ENCODE data around the gene ELOF1. TPM values are rescaled to one million over a fixed set of nuclear protein-coding genes. Genes with fewer than 3 reads are reported as not detected.

The ELOF1 gene
- total and polyA plus RNA-seq, 2 of the 13 experiments (the other 11 are each of a cell fraction or from before 2014, with no cell fraction given) = 14.5 to 43.2 TPM

DNA sequence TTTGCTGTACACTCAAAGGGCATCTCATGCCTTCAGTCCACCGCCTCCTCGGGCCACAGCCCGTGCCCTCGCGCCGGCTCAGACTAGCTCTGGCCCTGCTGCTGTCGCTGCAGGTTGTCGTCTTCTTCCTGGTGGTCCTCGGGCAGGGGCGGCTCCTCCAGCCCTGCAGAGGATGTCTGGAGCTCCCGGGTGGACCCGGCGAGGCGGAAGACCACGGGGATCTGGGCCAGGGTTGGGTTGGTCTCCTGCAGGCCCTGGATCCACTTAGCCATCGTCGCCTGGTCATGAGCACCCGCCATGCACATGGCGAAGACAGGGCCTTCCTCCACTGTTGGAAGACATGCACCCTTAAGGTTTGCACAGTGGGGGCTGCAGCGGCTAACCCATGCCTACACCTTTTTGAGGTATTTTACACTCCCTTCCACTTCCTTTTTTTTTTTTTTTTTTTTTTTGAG, 52.9 kb downstream of the ELOF1 start (continued):
- TF ChIP-seq, protein P1, sequence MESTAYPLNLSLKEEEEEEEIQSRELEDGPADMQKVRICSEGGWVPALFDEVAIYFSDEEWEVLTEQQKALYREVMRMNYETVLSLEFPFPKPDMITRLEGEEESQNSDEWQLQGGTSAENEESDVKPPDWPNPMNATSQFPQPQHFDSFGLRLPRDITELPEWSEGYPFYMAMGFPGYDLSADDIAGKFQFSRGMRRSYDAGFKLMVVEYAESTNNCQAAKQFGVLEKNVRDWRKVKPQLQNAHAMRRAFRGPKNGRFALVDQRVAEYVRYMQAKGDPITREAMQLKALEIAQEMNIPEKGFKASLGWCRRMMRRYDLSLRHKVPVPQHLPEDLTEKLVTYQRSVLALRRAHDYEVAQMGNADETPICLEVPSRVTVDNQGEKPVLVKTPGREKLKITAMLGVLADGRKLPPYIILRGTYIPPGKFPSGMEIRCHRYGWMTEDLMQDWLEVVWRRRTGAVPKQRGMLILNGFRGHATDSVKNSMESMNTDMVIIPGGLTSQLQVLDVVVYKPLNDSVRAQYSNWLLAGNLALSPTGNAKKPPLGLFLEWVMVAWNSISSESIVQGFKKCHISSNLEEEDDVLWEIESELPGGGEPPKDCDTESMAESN (CRISPR knock-in tag; conservative IDR thresholded peaks at IDR 0.05) = no peak
- TF ChIP-seq, protein P2, sequence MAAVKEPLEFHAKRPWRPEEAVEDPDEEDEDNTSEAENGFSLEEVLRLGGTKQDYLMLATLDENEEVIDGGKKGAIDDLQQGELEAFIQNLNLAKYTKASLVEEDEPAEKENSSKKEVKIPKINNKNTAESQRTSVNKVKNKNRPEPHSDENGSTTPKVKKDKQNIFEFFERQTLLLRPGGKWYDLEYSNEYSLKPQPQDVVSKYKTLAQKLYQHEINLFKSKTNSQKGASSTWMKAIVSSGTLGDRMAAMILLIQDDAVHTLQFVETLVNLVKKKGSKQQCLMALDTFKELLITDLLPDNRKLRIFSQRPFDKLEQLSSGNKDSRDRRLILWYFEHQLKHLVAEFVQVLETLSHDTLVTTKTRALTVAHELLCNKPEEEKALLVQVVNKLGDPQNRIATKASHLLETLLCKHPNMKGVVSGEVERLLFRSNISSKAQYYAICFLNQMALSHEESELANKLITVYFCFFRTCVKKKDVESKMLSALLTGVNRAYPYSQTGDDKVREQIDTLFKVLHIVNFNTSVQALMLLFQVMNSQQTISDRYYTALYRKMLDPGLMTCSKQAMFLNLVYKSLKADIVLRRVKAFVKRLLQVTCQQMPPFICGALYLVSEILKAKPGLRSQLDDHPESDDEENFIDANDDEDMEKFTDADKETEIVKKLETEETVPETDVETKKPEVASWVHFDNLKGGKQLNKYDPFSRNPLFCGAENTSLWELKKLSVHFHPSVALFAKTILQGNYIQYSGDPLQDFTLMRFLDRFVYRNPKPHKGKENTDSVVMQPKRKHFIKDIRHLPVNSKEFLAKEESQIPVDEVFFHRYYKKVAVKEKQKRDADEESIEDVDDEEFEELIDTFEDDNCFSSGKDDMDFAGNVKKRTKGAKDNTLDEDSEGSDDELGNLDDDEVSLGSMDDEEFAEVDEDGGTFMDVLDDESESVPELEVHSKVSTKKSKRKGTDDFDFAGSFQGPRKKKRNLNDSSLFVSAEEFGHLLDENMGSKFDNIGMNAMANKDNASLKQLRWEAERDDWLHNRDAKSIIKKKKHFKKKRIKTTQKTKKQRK (IDR thresholded peaks at IDR 0.05; ENCODE audit: low read length) = no peak
- TF ChIP-seq ZKSCAN5 (CRISPR knock-in tag; IDR thresholded peaks at IDR 0.05) (no peak), FLYWCH1 (CRISPR knock-in tag; IDR thresholded peaks at IDR 0.05) (0 out of 2 replicates have a peak, but pooled peaks have one; percentile 52), ZNF121 (CRISPR knock-in tag; IDR thresholded peaks at IDR 0.05) (no peak), AHR (CRISPR knock-in tag; IDR thresholded peaks at IDR 0.05) (no peak), NR2F6 (IDR thresholded peaks at IDR 0.05) (no peak), NR2F6 (CRISPR knock-in tag; IDR thresholded peaks at IDR 0.05) (no peak), ZNF446 (CRISPR knock-in tag; IDR thresholded peaks at IDR 0.05) (no peak), HOXD1 (CRISPR knock-in tag; IDR thresholded peaks at IDR 0.05) (peak; percentile 5; the same call in 1 of the 2 replicates), SAFB2 (CRISPR knock-in tag; IDR thresholded peaks at IDR 0.05; ENCODE audit: borderline replicate concordance, low read depth) (no peak), MTA1 (CRISPR knock-in tag; IDR thresholded peaks at IDR 0.05; ENCODE audit: borderline replicate concordance) (no peak), ZNF792 (CRISPR knock-in tag; IDR thresholded peaks at IDR 0.05) (no peak), KMT2A (CRISPR knock-in tag; IDR thresholded peaks at IDR 0.05) (no peak), TAF15 (IDR thresholded peaks at IDR 0.05; ENCODE audit: low read depth, low read length, poor library complexity, severe bottlenecking) (peak; percentile 15), ZNF431 (CRISPR knock-in tag; IDR thresholded peaks at IDR 0.05; ENCODE audit: borderline replicate concordance, low read depth) (no peak)
- TF ChIP-seq, protein P3, sequence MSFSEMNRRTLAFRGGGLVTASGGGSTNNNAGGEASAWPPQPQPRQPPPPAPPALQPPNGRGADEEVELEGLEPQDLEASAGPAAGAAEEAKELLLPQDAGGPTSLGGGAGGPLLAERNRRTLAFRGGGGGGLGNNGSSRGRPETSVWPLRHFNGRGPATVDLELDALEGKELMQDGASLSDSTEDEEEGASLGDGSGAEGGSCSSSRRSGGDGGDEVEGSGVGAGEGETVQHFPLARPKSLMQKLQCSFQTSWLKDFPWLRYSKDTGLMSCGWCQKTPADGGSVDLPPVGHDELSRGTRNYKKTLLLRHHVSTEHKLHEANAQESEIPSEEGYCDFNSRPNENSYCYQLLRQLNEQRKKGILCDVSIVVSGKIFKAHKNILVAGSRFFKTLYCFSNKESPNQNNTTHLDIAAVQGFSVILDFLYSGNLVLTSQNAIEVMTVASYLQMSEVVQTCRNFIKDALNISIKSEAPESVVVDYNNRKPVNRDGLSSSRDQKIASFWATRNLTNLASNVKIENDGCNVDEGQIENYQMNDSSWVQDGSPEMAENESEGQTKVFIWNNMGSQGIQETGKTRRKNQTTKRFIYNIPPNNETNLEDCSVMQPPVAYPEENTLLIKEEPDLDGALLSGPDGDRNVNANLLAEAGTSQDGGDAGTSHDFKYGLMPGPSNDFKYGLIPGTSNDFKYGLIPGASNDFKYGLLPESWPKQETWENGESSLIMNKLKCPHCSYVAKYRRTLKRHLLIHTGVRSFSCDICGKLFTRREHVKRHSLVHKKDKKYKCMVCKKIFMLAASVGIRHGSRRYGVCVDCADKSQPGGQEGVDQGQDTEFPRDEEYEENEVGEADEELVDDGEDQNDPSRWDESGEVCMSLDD (CRISPR knock-in tag; IDR thresholded peaks at IDR 0.05; ENCODE audit: borderline replicate concordance) = no peak
- TF ChIP-seq, protein P4, sequence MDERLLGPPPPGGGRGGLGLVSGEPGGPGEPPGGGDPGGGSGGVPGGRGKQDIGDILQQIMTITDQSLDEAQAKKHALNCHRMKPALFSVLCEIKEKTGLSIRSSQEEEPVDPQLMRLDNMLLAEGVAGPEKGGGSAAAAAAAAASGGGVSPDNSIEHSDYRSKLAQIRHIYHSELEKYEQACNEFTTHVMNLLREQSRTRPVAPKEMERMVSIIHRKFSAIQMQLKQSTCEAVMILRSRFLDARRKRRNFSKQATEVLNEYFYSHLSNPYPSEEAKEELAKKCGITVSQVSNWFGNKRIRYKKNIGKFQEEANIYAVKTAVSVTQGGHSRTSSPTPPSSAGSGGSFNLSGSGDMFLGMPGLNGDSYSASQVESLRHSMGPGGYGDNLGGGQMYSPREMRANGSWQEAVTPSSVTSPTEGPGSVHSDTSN (CRISPR knock-in tag; IDR thresholded peaks at IDR 0.05) = no peak
- TF ChIP-seq, protein P5, sequence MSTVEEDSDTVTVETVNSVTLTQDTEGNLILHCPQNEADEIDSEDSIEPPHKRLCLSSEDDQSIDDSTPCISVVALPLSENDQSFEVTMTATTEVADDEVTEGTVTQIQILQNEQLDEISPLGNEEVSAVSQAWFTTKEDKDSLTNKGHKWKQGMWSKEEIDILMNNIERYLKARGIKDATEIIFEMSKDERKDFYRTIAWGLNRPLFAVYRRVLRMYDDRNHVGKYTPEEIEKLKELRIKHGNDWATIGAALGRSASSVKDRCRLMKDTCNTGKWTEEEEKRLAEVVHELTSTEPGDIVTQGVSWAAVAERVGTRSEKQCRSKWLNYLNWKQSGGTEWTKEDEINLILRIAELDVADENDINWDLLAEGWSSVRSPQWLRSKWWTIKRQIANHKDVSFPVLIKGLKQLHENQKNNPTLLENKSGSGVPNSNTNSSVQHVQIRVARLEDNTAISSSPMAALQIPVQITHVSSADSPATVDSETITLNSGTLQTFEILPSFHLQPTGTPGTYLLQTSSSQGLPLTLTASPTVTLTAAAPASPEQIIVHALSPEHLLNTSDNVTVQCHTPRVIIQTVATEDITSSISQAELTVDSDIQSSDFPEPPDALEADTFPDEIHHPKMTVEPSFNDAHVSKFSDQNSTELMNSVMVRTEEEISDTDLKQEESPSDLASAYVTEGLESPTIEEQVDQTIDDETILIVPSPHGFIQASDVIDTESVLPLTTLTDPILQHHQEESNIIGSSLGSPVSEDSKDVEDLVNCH (CRISPR knock-in tag; IDR thresholded peaks at IDR 0.05) = no peak
